ES-I3 (cell line): ENCODE data around the gene HCN2.
"Not testable (repeated sequence)": the region's sequence is repeated elsewhere in the genome, so short reads cannot be mapped to it uniquely, and the experiment has no call there.

Experiments used
- H3K36me3 ChIP-seq: 2 replicates; pipeline ENCODE4 v1.6.1; 2013; ENCODE audit warnings: mild to moderate bottlenecking, low read length, control low read depth, moderate library complexity; ENCODE audit not compliant: insufficient read depth
- H3K4me1 ChIP-seq: 2 replicates; pipeline ENCODE4 v1.6.1; 2013; ENCODE audit warnings: mild to moderate bottlenecking, control low read depth, low read length; ENCODE audit not compliant: insufficient read depth
- H3K9ac ChIP-seq: 2 replicates; pipeline ENCODE4 v1.6.1; 2013; ENCODE audit warnings: low read depth, mild to moderate bottlenecking, low read length, moderate library complexity
- H3K9me3 ChIP-seq: 2 replicates; pipeline ENCODE4 v1.6.1; 2013; ENCODE audit warnings: mild to moderate bottlenecking, low read length, moderate library complexity; ENCODE audit not compliant: control insufficient read depth, insufficient read depth

The HCN2 gene

DNA sequence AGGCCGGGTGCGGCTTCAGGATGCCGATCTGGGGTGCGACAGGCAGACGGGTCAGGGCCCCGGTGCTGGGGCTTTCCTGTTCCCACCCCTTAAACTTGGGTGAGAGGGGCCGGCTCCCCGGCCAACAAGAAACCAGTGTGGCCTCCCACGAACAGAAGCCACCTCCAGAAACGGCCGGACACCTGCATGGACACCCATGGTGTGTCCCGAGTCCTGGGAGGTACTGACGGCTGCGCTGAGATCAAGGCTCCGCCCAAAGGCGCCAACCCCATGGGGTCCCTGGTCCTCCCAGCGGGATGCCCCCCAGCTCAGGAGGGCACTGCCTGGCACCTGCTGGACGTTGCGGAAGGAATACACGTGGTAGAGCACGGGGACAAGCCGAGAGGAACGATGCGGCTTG, 32.1 kb downstream of the HCN2 start:
- H3K4me1 ChIP-seq: no peaks in the 10 kb centered on the region
- H3K9me3 ChIP-seq: no peaks in the 10 kb centered on the region
- no peak overlapping the region for H3K9ac ChIP-seq
- no peaks in the 10 kb centered on the region for H3K36me3 ChIP-seq

DNA sequence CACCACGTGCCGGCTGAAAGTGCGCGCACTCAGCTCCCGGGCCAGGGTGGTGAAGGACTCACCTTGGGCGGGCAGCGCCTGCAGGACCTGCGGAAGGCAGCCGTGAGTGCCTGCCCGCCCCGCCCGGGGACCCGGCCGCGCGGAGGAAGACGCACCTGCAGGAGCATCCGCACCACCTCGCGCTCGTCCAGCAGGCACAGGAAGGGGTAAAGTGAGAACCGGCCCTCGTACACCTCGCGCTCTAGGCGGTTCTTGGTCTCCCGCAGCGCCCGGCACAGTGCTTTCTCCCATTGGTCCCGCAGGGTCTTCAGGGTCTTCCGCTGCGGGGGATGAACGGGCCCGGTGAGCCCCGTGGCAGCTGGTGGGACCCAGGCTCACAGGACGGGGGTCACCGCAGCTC, 33.0 kb downstream of the HCN2 start:
- Histone ChIP-seq H3K9ac (no peak overlapping the region), H3K36me3 (no peaks in the 10 kb centered on the region), H3K9me3 (no peaks in the 10 kb centered on the region), H3K4me1 (no peaks in the 10 kb centered on the region)

GRCh38 chr19:623175-623916, 33.7 kb downstream of the HCN2 start:
- no peaks in the 10 kb centered on the region for H3K4me1 ChIP-seq
- no peak overlapping the region for H3K9ac ChIP-seq
- H3K36me3 ChIP-seq: no peaks in the 10 kb centered on the region
- H3K9me3 ChIP-seq: no peaks in the 10 kb centered on the region

GRCh38 chr19:623974-624373, 34.3 kb downstream of the HCN2 start:
- Histone ChIP-seq H3K36me3 (peaks cover under 1% of the 10 kb centered on the region; the same call in 1 of the 2 replicates), H3K9ac (no peak overlapping the region), H3K4me1 (no peaks in the 10 kb centered on the region), H3K9me3 (no peaks in the 10 kb centered on the region)

GRCh38 chr19:624433-625109, 34.9 kb downstream of the HCN2 start:
- no peak overlapping the region for H3K9ac ChIP-seq
- no peaks in the 10 kb centered on the region for H3K9me3 ChIP-seq
- no peaks in the 10 kb centered on the region for H3K4me1 ChIP-seq
- peaks cover 3% of the 10 kb centered on the region; the same call in 1 of the 2 replicates for H3K36me3 ChIP-seq

DNA sequence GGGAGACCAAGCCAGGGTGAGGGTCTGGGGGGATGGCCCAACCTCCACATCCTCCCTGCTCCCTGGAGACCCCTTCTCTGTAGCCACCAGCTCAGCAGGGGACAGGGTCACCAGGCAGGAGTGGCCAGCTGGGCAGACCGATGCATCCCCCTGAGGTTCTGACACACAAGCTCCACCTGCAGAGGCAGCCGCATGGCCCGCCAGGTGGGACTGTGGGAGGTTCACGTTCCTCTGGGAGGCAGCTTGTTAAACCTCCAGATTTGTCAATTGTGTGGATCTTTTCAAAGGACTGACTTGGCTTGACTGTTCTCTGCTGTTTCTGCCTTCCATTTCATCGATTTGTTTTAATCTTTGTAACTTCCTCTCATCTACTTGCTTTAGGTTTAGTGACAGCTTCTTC, 35.6 kb downstream of the HCN2 start:
- H3K9me3 ChIP-seq: no peaks in the 10 kb centered on the region
- peaks cover 3% of the 10 kb centered on the region; the same call in 1 of the 2 replicates for H3K36me3 ChIP-seq
- no peak overlapping the region for H3K9ac ChIP-seq
- H3K4me1 ChIP-seq: no peaks in the 10 kb centered on the region

- not testable (repeated sequence) for H3K4me1 ChIP-seq, H3K9me3 ChIP-seq, H3K36me3 ChIP-seq, H3K9ac ChIP-seq
These were observed 36.9 kb downstream of the HCN2 start for GRCh38 chr19:626566-626965.

- Histone ChIP-seq H3K9me3 (no peaks in the 10 kb centered on the region), H3K9ac (no peak overlapping the region), H3K4me1 (no peaks in the 10 kb centered on the region), H3K36me3 (peaks cover 3% of the 10 kb centered on the region; the same call in 1 of the 2 replicates)
These were observed 38.5 kb downstream of the HCN2 start for GRCh38 chr19:628168-628567.

DNA sequence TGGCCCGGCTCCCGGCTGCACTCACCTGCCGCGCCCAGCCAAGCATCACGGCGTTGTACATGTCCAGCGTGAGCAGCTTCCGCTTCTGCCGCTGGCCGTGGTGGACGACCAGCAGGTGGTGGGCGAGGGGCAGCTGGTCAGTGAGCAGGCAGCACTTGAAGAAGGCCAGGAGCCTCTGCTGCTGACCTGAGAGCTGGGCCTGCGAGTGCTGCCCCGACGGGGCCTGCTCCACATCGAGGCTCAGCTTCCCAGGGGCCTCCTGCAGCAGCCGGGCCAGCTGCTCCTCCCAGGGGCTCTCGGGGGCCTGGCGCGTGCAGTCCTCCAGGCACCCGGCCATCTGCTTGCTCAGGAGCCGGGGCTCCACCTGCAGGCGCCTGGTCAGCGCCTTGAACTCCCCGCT, 39.8 kb downstream of the HCN2 start:
- H3K9me3 ChIP-seq, H3K4me1 ChIP-seq, H3K9ac ChIP-seq, H3K36me3 ChIP-seq: not testable (repeated sequence)

DNA sequence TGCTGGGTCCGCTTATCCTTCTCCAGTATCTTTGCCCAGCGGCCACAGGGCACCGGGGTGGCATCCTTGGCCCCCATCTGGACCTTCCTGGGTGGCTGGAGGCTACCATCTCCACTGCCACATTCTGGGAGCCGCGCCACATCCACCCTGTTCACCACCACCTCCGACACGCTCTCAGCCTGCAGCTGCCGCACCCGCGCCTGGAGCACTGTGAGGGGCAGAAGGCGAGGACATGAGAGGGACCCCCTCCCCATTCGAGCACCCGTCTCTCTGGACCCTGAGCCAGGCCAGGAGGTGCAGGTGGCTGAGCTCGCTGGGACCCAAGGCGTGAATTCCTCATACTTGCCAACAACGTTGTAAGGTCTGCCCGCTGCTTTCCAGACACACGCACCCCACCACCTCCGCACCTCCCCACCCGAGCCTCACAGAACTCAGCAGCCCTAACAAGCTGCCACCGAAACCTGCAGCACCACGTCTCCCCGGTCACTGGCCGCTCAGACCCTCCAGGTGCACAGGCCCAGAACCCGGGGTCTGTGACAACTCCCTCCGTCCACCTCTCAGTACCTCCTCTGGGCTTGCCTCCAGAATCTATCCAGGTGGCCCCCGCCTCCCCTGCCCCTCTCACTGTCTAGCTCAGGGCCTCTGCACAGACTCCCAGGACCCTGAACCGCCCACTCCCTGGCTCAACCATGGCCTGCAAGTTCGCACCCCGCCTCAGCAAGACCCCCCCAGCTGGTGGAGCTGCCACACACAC, 40.5 kb downstream of the HCN2 start:
- no peaks in the 10 kb centered on the region for H3K4me1 ChIP-seq
- no peaks in the 10 kb centered on the region for H3K9me3 ChIP-seq
- peaks cover 3% of the 10 kb centered on the region; the same call in 1 of the 2 replicates for H3K36me3 ChIP-seq
- no peak overlapping the region for H3K9ac ChIP-seq

DNA sequence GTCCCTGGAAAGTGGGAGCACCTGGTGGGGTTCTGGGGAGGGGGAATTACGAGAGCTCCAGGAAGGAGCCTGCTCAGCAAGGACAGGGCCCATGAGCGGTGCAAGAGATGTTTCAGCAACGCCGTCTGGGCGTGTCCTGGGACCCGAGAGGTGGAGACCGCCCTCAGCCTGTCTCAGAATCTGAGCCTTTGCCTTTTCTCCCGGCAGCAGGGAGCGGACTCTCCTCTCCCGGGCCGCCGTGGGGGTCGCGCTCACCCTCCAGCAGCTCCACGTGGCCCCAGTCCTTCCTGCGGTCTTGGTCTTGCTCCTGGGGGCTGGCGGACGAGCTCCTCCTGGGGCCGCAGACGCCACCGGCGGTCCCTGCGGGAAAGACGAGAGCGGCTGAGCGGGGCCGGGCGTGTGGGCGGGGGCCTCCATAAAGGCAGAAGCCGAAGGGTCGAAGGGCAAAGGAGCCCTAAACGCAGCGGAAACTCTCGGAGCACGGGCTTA, 42.9 kb downstream of the HCN2 start:
- Histone ChIP-seq H3K4me1 (no peaks in the 10 kb centered on the region), H3K9me3 (no peaks in the 10 kb centered on the region), H3K9ac (peak overlapping the region; percentile 89), H3K36me3 (peaks cover 3% of the 10 kb centered on the region; the same call in 1 of the 2 replicates)

- Histone ChIP-seq H3K9ac (peak within 1 kb of the TSS; percentile 89), H3K4me1 (no peaks in the 10 kb centered on the region), H3K36me3 (peaks cover 3% of the 10 kb centered on the region; the same call in 1 of the 2 replicates), H3K9me3 (no peaks in the 10 kb centered on the region)
These were observed 43.5 kb downstream of the HCN2 start, which contains the start of gene POLRMT for GRCh38 chr19:633068-633785. POLRMT (minus strand) TSS chr19:633537; CDS start chr19:633512, 25 bp downstream.

GRCh38 chr19:633786-634639, 44.3 kb downstream of the HCN2 start:
- peak overlapping the region; percentile 89 for H3K9ac ChIP-seq
- peaks cover 2% of the 10 kb centered on the region; the same call in 1 of the 2 replicates for H3K36me3 ChIP-seq
- no peaks in the 10 kb centered on the region for H3K9me3 ChIP-seq
- no peaks in the 10 kb centered on the region for H3K4me1 ChIP-seq
